Hematopoietic multipotent progenitor cell treated with erythropoietin and hydrocortisone succinate and interleukin-3 and kit ligand, for 15 days (in vitro differentiated cells): ENCODE results near the gene GATAD2B.
"Not testable (repeated sequence)": the region's sequence is repeated elsewhere in the genome, so short reads cannot be mapped to it uniquely, and the experiment has no call there.

ENCODE experiments used
- DNase-seq: peaks from one replicate; pipeline ENCODE4 v3.0.0-alpha.2; 2015; ENCODE audit warnings: low spot score

The GATAD2B gene

DNA sequence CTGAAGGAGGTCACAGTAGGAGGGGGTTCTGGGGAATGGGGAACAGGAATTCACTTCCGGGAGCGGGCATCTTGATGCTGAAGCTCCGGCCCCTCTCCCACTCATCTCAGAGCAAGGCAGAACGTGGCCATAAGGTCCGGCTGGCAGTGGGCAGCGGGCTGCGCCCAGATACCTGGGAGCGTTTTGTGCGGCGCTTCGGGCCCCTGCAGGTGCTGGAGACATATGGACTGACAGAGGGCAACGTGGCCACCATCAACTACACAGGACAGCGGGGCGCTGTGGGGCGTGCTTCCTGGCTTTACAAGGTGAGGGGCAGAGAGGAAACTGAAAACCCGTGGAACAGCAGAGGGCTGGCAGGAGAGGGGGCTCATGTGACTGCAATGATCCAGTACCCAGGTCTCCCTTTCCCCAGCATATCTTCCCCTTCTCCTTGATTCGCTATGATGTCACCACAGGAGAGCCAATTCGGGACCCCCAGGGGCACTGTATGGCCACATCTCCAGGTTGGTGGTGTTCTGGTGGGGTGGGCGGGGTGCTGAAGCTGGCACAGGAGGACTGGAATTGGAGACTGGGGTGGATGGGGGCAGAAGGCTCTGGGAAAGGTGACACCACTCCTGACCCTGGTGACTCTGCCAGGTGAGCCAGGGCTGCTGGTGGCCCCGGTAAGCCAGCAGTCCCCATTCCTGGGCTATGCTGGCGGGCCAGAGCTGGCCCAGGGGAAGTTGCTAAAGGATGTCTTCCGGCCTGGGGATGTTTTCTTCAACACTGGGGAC, 144.5 kb downstream of the GATAD2B start:
- DNase-seq, result no peak

DNA sequence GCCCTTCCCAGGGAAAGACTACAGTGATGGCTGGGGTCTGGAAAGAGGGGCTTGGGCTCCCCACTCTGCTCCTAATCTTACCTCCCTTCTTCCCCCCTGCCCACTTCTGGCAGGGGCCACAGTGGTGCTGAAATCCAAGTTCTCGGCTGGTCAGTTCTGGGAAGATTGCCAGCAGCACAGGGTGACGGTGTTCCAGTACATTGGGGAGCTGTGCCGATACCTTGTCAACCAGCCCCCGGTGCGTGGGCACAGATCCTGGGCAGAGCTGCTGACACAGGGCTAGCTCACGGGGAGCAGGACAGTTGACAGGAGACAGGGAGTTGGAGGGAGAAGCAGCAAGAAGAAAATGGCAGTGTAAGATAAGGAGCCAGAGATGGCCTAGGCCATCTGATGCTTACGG, 145.1 kb downstream of the GATAD2B start:
- DNase-seq, result no peak

DNA sequence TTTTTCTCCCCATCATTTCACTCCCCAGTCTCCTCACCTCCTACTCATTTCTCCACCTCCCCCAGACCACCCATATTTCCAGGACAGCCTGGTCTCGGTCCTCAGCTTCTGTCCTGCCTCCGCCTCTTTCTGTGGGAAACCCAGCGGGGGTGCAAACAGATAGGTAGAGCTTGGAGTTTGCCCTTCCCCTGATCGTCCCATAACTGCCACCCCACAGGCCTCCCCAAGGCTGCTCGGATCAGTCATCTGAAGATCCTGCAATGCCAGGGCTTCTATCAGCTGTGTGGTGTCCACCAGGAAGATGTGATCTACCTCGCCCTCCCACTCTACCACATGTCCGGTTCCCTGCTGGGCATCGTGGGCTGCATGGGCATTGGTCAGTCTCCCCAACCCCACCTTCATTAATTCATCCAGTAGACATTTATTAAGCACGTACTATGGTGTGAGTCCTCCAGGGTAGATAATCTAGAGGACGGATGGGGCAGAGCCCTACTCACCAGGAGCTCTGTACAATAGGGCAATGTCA, 145.9 kb downstream of the GATAD2B start:
- no peak for DNase-seq

DNA sequence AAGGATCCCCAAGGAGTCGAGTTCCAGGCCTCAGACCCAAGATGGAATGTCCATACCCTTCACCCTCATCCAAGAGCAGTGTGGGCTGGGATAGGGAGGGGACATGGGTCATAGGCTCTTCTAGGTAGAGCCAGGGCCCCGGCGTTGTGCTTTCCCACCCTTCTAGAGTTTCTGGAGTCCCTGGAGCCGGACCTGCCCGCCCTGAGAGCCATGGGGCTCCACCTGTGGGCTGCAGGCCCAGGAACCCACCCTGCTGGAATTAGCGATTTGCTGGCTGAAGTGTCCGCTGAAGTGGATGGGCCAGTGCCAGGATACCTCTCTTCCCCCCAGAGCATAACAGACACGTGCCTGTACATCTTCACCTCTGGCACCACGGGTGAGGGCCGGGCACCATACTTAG, 146.4 kb downstream of the GATAD2B start:
- DNase-seq, result no peak

DNA sequence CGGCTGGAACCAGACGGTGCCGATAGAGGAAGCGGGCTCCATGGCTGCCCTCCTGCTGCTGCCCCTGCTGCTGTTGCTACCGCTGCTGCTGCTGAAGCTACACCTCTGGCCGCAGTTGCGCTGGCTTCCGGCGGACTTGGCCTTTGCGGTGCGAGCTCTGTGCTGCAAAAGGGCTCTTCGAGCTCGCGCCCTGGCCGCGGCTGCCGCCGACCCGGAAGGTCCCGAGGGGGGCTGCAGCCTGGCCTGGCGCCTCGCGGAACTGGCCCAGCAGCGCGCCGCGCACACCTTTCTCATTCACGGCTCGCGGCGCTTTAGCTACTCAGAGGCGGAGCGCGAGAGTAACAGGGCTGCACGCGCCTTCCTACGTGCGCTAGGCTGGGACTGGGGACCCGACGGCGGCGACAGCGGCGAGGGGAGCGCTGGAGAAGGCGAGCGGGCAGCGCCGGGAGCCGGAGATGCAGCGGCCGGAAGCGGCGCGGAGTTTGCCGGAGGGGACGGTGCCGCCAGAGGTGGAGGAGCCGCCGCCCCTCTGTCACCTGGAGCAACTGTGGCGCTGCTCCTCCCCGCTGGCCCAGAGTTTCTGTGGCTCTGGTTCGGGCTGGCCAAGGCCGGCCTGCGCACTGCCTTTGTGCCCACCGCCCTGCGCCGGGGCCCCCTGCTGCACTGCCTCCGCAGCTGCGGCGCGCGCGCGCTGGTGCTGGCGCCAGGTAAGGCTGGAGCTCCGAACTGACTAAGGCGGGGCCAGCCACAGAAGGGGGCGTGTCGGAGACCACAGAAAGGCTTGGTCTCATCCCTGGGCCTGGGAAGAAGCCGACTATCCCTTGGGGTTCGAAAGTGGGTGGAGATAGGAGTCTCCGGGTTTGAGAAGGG, 147.1 kb downstream of the GATAD2B start:
- DNase-seq, result no peak

DNA sequence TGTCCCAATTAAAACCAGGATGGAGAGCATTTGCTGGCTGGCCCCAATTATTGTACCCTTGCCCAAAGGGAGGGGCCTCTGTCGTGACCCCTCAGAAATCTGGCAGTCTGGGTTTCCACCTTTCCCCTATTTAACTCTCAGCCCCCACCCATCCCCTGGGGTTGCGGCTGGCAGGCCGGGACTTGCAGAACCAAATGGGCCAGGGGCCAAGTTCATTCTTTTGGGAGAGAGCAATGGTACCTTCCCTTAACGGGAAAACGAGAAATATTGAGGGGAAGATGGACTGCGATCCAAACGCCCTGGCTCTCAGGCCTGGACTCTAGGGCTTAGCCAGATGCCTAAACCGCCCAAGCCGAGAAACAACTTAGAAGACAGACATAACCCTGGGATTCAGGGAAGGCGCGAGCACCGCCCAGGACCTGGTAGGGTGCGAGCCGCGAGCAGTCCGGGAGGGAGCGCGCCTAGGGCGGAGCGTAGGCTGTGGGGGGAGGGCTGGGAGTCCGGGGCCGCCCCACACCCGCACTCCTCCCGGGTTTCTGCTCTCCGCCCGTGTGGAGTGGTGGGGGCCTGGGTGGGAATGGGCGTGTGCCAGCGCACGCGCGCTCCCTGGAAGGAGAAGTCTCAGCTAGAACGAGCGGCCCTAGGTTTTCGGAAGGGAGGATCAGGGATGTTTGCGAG, 147.9 kb downstream of the GATAD2B start, which contains the start of gene SLC27A3:
SLC27A3 (plus strand) TSS at position 628 of the 678 bp plus-strand sequence. CDS start 91 bp downstream, outside the sequence.
- no peak for DNase-seq

DNA sequence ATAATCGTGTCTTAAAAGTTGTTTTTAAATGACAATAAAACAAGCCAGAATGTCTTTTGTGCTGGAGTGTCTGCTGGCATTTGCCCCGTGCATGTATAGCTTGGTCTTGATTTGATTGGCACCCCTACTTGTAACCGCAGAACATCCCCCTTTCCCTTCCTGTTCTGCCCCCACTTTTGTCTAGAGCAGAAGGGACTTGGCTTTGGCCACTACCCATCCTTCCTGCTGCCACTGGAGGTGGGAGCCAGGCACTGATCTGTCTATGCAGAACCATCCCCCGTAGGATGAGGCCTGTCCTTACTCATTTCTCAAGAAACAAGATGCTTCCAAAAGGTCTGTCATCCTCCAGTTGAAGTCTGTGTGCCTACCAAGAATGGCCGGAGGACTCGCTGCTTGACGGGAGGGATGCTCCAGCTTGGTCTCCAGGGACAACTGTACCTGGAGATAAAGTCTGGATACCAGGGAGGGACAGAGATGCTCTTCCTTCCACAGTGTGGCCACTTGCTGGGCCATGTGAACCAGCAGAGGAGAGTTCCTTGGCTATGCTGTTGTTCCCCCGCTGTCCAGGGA, 148.7 kb downstream of the GATAD2B start:
- no peak for DNase-seq

DNA sequence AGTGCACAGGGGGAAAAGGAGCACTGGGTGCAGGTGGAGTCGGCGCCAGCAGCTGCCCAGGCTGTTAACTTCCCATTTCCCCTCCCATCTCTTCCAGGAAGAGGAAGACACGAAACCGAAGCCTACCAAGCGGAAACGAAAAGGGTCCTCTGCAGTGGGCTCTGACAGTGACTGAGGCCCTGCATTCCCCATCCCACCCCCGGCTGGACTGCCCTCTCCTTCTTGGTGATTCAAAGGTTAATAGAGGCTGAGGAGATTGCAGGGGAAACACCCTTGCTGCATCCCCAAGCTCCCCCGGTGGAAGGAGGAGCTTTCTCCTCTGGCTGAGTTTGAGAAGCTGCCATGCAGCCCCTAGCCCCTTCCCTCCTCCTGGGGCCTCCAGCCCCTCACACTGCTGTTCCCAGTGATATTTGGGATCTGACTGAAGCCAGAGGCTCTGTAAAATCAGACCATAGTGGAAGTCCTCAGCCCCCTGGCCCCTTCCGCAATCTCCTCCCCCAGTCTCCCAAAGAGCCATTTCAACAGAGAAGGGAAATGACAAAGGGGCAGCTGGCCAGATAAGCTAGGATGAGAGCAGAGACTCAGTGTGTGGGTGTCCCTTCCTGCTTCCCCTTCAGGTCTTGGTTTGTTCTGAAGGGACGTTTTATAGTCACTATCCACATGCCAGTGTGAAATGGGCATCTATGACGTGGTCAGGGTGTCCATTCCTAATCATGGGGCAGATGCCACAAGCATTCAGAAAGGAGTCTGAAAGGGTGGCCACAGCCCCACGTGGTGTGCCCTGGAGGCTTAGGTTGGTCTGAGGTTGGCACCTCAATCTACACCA, 149.5 kb downstream of the GATAD2B start:
- no peak for DNase-seq

DNA sequence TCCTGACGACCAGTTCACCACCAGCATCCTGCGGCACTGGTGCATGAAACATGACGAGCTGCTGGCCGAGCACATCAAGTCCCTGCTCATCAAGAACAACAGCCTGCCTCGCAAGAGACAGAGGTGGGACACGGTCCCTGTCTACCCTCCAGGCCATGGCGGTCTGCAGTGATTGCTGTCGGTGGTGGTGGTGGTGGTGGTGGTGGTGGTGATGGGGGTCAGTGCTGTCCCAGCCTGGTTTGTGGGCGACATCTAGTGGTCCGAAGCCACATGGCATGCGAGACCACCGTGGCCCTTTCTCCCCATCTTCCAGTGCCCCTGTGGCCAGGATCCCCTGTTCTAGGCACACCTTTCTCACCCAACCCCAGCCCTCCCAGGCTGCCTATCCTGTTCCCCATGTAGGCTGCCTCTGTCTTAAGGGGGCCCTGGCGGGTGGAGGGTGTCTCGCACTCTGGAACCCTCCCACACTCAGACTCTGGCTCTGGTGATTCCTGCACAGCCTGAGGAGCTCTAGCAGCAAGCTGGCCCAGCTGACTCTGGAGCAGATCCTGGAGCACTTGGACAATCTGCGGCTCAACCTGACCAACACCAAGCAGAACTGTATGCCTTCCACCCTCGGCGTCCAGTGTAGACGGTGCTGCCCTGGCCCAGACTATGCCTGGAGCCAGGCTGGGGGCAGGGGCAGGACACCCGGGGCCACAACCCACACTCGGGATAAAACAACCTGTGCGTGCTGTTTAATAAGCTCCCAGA, 150.8 kb downstream of the GATAD2B start:
- DNase-seq, result no peak

DNA sequence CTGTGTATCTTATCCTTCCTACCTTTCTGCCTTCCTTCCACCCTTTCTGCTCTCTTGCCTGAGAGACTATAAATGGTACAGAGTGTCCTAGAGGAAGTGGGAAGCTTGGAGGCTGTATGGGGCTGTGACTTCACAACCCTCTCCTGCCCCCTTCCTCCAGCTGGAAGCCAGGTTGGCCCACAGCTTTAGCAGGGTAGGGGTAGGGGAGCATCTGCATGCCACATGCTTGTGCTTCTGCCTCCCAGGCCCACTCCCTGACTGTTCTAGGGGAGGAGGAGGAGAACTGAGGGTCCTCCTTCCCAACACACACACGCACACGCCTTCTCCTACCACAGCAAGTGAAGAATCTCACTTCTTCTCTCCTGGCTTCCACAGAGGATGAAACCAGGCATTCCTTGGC, 151.5 kb downstream of the GATAD2B start:
- no peak for DNase-seq

DNA sequence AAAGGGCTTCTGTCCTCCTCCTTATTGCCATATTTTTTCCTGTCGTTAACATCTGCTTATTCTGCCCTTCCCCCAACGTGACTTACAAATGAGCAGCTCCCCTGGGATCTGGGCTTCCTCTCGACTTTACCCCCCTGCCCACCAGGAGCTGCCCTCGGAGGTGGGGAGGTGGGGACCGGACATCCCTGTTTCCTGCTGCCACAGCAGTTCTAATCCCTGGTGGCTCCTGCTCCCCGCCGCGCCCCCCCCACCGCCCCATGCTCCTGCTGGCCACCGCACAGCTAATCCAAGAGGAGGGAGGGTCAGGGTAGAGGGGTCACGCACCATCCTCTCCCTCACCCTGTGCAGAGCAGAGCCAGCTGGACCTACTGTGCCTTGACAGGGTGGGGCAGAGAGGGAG, 152.0 kb downstream of the GATAD2B start:
- no peak for DNase-seq

DNA sequence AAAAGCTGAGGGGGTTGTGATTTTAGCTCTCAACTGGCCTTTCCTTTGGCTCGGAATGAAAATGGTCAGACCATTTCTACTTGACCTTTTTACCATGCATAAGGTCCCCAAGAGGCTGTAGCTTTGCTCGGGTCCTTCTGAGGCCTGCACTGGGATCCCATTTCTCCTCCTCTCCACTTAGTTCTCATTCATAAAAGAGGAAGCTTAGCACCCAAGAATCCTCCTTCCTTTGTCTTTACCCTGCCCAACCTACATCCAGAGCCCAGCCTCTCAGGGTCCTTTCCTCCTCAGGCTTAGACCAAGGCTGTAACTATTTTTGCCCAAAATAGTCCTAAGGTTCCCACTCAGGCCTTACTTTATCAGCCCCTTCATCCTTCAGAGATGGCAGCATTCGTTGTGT, 153.6 kb downstream of the GATAD2B start:
- no peak for DNase-seq

DNA sequence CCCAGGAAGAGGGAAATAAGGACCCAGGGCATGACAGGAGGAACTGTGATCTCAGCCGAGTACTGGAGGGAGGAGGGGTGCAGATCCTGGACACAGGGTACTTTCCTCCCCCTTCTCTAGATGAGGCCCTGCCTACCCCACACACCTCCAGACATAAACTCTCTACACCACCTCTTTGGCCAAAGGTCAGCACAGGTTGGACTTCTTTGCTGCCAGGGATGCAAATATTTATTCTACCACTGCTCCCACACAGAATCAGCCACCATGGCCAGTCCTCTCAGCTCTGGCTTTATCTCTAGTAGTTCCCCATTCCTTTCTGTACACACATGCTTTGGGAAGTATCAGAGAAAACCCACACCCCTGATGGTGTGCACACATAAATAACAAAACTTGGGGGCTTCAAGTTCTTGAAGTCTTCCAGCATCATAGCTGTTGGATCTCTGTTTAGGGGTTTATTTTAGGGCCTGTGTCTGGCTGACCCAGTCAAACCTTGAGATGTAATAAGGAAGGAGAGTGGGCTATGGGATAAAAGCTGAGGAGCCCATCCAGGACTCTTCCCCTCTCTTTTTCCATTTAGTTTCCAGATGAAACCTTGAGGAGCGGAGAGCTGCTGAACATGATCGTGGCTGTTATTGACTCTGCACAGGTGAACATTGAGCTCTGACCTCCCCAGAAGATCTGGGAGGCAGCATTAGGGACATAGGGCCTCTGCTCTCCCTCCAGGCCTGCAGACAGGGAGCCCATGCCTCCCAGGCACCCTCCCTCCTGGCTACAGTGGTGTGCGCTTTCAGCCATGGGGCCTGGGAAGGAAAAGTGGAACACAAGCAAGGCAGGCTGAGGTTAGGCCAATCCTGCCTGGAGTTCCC, 154.2 kb downstream of the GATAD2B start:
- no peak for DNase-seq

DNA sequence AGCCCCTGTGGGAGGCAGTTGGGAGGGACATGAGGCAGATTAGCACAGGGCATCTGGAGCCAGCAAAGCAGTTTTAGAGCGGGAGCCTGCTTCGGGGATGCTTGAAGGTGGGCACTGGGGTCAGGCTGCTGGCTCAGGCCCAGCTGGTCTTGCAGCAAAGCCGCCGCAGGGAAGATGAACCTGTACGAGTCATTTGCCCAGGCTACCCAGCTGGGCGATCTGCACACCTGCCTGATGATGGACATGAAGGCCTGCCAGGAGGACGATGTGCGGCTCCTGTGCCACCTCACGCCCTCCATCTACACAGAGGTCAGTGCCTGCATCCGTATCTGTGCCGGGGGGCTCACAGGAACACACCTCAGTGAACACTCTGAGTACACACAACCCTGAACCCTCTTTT, 155.3 kb downstream of the GATAD2B start:
- DNase-seq, result no peak

DNA sequence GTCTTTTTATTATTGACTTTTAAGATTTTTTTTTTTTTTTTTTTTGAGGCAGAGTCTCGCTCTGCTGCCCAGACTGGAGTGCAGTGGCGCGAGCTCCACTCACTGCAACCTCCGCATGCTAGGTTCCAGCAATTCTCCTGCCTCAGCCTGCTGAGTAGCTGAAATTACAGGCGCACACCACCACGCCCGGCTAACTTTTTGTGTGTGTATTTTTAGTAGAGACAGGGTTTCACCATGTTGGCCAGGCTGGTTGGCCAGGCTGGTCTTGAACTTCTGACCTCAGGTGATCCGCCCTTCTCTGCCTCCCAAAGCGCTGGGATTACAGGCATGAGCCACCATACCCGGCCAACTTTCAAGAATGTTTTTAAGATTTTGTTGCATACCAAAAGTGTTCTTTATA, 156.1 kb downstream of the GATAD2B start:
- not testable (repeated sequence) for DNase-seq

DNA sequence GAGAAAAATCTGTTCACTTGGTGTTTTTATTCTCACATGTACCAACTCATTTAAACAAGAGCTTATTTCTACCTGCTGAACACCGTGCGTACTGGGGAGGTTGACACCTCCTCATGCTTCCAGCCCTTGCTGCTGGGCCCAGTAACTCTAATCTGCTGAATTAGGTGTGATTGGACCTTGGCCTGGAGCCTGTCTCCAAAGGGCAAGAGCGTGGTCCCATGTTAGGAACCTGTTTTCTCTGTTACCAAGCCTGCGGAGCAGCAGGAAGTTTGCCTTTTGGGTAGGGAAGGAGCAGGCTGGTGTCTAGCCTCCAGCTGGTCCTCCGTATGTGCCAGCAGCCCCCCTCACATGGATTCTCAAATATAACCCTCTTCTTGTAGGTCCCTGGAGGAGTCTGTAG, 158.5 kb downstream of the GATAD2B start:
- no peak for DNase-seq

DNA sequence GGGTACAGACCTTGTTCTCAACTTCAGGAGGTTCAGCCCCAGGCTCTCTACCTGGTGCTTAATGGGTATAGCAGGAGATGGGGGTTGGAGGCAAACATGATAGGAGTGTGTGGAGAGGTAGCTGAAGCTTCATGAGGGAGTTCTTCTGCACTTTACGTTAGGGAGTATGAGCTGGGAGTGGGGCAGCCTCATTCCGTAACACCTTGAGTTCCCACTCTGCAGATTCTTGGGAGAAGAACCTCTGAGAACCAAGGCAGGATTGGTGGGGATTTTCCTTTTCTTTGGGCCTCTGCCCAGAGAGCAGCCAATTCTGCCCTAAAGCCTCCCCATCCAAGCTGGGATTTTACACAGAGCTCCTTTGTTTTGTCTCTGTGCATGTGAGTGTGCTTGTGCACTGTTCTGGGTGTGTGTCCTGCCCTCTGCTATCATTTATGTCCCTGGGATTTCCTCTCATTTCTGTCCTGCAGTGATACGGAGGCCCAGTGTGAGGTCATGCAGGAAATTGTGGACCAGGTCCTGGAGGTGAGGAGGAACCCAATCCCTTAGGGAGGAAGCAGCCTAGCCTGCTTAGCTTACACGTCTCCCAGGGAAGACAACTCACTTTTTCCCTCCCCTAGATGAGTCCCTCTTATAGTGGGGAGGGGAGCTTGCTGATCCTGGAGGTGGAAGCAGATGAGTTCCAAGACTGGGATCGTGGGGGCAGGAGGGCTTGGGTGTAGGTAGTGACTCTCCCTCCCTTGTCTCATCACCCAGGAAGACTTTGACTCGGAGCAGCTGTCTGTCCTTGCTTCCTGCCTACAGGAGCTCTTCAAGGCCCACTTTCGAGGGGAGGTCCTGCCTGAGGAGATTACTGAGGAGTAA, 159.2 kb downstream of the GATAD2B start:
- DNase-seq, result no peak

DNA sequence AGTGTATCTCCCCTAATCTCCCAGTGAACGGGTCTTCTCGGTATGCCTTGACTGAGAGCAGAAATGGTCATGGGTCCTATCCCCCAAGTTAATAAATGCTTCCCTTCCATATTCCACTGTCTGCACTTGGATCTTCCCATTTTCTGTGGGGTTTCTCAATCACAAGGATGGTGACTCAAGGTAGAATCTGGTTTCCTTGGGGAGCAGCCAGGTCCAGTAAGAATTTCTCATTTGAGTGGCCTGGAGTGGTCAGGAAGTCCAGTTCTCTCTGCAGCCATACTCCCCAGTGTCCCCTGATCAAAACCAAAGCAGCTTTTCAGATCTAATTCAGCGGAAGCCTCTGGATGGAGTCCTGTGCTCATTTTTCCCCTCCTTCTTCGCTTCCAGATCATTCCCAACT, 162.3 kb downstream of the GATAD2B start:
- DNase-seq, result no peak
